H1 (cell line): ENCODE results near the gene KIAA1328. TPM values are rescaled to one million over a fixed set of nuclear protein-coding genes. Genes with fewer than 3 reads are reported as not detected.

Source experiments
- CTCF ChIA-PET: fragments of 300-600 bp; sonication (Branson Sonifier 250); formaldehyde crosslinking; loops from one replicate; lab custom pipeline; 2021; ENCODE audit not compliant: partially characterized antibody; lab: Charles Lee
- POLR2A ChIA-PET: fragments of 300-600 bp; sonication (Branson Sonifier 250); formaldehyde crosslinking; loops from one replicate; lab custom pipeline; 2021; ENCODE audit warnings: inconsistent platforms; ENCODE audit not compliant: partially characterized antibody; lab: Charles Lee
- DNase-seq, 2 experiments: peaks; one replicate each; pipeline versions ENCODE4 v3.0.0 to v3.0.0-alpha.2; 2010 to 2022; ENCODE audit warnings: low spot score in 2 of 2, low read depth in 1 of 2, mixed read lengths in 1 of 2
- FAIRE-seq: peaks from 2 replicates; lab custom pipeline; 2011; peaks lifted over from hg19 to GRCh38; lab: Jason Lieb, UNC
- H2AFZ ChIP-seq: 2 replicates; pipeline ENCODE4 v1.8.1; 2012; ENCODE audit warnings: low read length, inconsistent platforms
- H2AK5ac ChIP-seq: 2 replicates; pipeline ENCODE4 v1.6.1; 2013; ENCODE audit warnings: low read depth, low read length
- H2BK120ac ChIP-seq: replicated peaks from 2 replicates; pipeline ENCODE3; 2013; ENCODE audit warnings: low read depth, low read length, inconsistent platforms
- H2BK12ac ChIP-seq: 2 replicates; pipeline ENCODE4 v1.6.1; 2013; ENCODE audit warnings: low read depth, low read length
- H2BK15ac ChIP-seq: 2 replicates; pipeline ENCODE4 v1.6.1; 2013; ENCODE audit warnings: low read length
- H2BK20ac ChIP-seq: 2 replicates; pipeline ENCODE4 v1.6.1; 2013; ENCODE audit warnings: low read length
- H2BK5ac ChIP-seq: 2 replicates; pipeline ENCODE4 v1.6.1; 2013; ENCODE audit warnings: low read depth, low read length
- H3K14ac ChIP-seq: 2 replicates; pipeline ENCODE4 v1.6.1; 2013; ENCODE audit warnings: inconsistent platforms; ENCODE audit not compliant: insufficient read length
- H3K18ac ChIP-seq: 2 replicates; pipeline ENCODE4 v1.6.1; 2013; ENCODE audit warnings: low read length; ENCODE audit errors: extremely low read depth
- H3K23ac ChIP-seq: 2 replicates; pipeline ENCODE4 v1.6.1; 2013; ENCODE audit warnings: inconsistent platforms; ENCODE audit not compliant: insufficient read length
- H3K23me2 ChIP-seq: 2 replicates; pipeline ENCODE4 v1.6.1; 2013; ENCODE audit warnings: low read depth, low read length
- H3K27ac ChIP-seq: 2 replicates; pipeline ENCODE4 v1.6.1; 2011; ENCODE audit warnings: low read depth, low read length, inconsistent platforms
- H3K27me3 ChIP-seq, 4 experiments: replicated peaks in 1 of 4; 1 replicate in 1 of 4; 2 replicates in 3 of 4; pipeline versions ENCODE4 v1.6.1 to v1.8.1; 2011 to 2013; ENCODE audit warnings: low read length in 3 of 4, mild to moderate bottlenecking in 3 of 4, inconsistent platforms in 2 of 4, mixed read lengths in 2 of 4, moderate library complexity in 1 of 4; ENCODE audit not compliant: control insufficient read depth in 3 of 4, insufficient read depth in 3 of 4; ENCODE audit errors: extremely low read depth in 1 of 4
- H3K36me3 ChIP-seq, 4 experiments: 2 replicates each; pipeline versions ENCODE4 v1.6.1 to v1.8.1; 2011 to 2013; ENCODE audit warnings: mild to moderate bottlenecking in 4 of 4, low read length in 3 of 4, moderate library complexity in 2 of 4, control low read depth in 1 of 4, inconsistent platforms in 1 of 4; ENCODE audit not compliant: insufficient read depth in 4 of 4, control insufficient read depth in 2 of 4
- H3K4ac ChIP-seq: replicated peaks from 2 replicates; pipeline ENCODE3; 2013; ENCODE audit warnings: low read length, low read depth, mixed read lengths, inconsistent platforms; ENCODE audit not compliant: insufficient read length
- H3K4me1 ChIP-seq, 4 experiments: replicated peaks in 1 of 4; 1 replicate in 1 of 4; 2 replicates in 3 of 4; pipeline versions ENCODE4 v1.6.1 to v1.8.1; 2011 to 2013; ENCODE audit warnings: low read length in 3 of 4, inconsistent platforms in 2 of 4, mixed read lengths in 1 of 4; ENCODE audit not compliant: insufficient read depth in 4 of 4, control insufficient read depth in 3 of 4
- H3K4me2 ChIP-seq, 2 experiments: 2 replicates each; pipeline versions ENCODE4 v1.6.1 to v1.8.1; 2011 to 2013; ENCODE audit warnings: low read depth in 2 of 2, low read length in 2 of 2, control low read depth in 1 of 2, inconsistent platforms in 1 of 2, mild to moderate bottlenecking in 1 of 2; ENCODE audit not compliant: insufficient read depth in 1 of 2
- H3K4me3 ChIP-seq, 4 experiments: fragments of 200-600, 300-600 bp in 1 of 4; sonication (generic), shearing (Covaris generic), sonication (Bioruptor Twin) in 1 of 4; 2 replicates each; pipeline versions ENCODE4 v1.5.1 to v1.8.1; 2011 to 2016; ENCODE audit warnings: low read length in 4 of 4, low read depth in 3 of 4, control low read depth in 2 of 4, inconsistent platforms in 2 of 4, mild to moderate bottlenecking in 2 of 4, mixed read lengths in 1 of 4, moderate library complexity in 1 of 4; ENCODE audit not compliant: insufficient read depth in 2 of 4; ENCODE audit errors: extremely low read depth in 1 of 4
- H3K56ac ChIP-seq: replicated peaks from 2 replicates; pipeline ENCODE3; 2013; ENCODE audit warnings: low read depth, mild to moderate bottlenecking, mixed read lengths, low read length, inconsistent platforms; ENCODE audit not compliant: insufficient read length
- H3K79me1 ChIP-seq: 2 replicates; pipeline ENCODE4 v1.6.1; 2013; ENCODE audit warnings: low read depth, low read length, control low read depth
- H3K79me2 ChIP-seq, 2 experiments: 2 replicates each; pipeline versions ENCODE4 v1.6.1 to v1.8.1; 2012 to 2013; ENCODE audit warnings: low read length in 2 of 2, mild to moderate bottlenecking in 2 of 2, inconsistent platforms in 1 of 2; ENCODE audit not compliant: insufficient read depth in 2 of 2, control insufficient read depth in 1 of 2
- H3K9ac ChIP-seq, 4 experiments: replicated peaks in 1 of 4; 1 replicate in 1 of 4; 2 replicates in 3 of 4; pipeline versions ENCODE4 v1.6.1 to v1.8.1; 2011 to 2013; ENCODE audit warnings: low read depth in 3 of 4, low read length in 3 of 4, control low read depth in 2 of 4, mild to moderate bottlenecking in 2 of 4, moderate library complexity in 2 of 4, inconsistent platforms in 1 of 4; ENCODE audit errors: extremely low read depth in 1 of 4
- H3K9me3 ChIP-seq, 2 experiments: 2 replicates each; pipeline versions ENCODE4 v1.6.1 to v1.8.1; 2012 to 2013; ENCODE audit warnings: mild to moderate bottlenecking in 2 of 2, moderate library complexity in 2 of 2, control low read depth in 1 of 2, inconsistent platforms in 1 of 2, low read depth in 1 of 2, low read length in 1 of 2, mixed read lengths in 1 of 2; ENCODE audit not compliant: insufficient read depth in 2 of 2
- H4K20me1 ChIP-seq, 2 experiments: replicated peaks in 1 of 2; 2 replicates each; pipeline versions ENCODE3 to v1.8.1; 2011 to 2013; ENCODE audit warnings: inconsistent platforms in 2 of 2, low read length in 2 of 2, mild to moderate bottlenecking in 1 of 2; ENCODE audit not compliant: insufficient read depth in 2 of 2, control insufficient read depth in 1 of 2
- H4K5ac ChIP-seq: 2 replicates; pipeline ENCODE4 v1.6.1; 2013; ENCODE audit warnings: low read length, low read depth, mixed read lengths, inconsistent platforms; ENCODE audit not compliant: insufficient read length
- H4K8ac ChIP-seq: 2 replicates; pipeline ENCODE4 v1.8.0; 2013; ENCODE audit warnings: mild to moderate bottlenecking, moderate library complexity, low read length, inconsistent platforms; ENCODE audit not compliant: insufficient read depth; ENCODE audit errors: extremely low read depth
- H4K91ac ChIP-seq: replicated peaks from 2 replicates; pipeline ENCODE3; 2013; ENCODE audit warnings: low read length, mixed read lengths, inconsistent platforms; ENCODE audit not compliant: insufficient read length
- ASH2L ChIP-seq: fragments of 200-600, 300-600 bp; sonication (generic); IDR thresholded peaks from one replicate; pipeline ENCODE4 v1.7.1; 2017; ENCODE audit warnings: low read length
- CEBPB ChIP-seq: IDR thresholded peaks from 2 replicates; pipeline ENCODE4 v1.6.1; 2012; ENCODE audit warnings: low read depth, low read length
- CTCF ChIP-seq, 3 experiments: IDR thresholded peaks; 1 replicate in 2 of 3; 2 replicates in 1 of 3; pipeline versions ENCODE4 v1.5.1 to v1.6.1; 2011; ENCODE audit warnings: low read length in 3 of 3, mild to moderate bottlenecking in 3 of 3, inconsistent platforms in 2 of 3, low read depth in 1 of 3, moderate library complexity in 1 of 3; ENCODE audit not compliant: insufficient read depth in 1 of 3; ENCODE audit errors: control extremely low read depth in 1 of 3
- E2F6 ChIP-seq: IDR thresholded peaks from 2 replicates; pipeline ENCODE4 v1.6.1; 2012; ENCODE audit warnings: inconsistent platforms
- EP300 ChIP-seq, 2 experiments: IDR thresholded peaks; 1 replicate in 1 of 2; 2 replicates in 1 of 2; pipeline ENCODE4 v1.6.1; 2011 to 2012; ENCODE audit warnings: low read depth in 2 of 2, low read length in 2 of 2, mild to moderate bottlenecking in 2 of 2, borderline replicate concordance in 1 of 2, inconsistent platforms in 1 of 2, moderate library complexity in 1 of 2
- MAX ChIP-seq: IDR thresholded peaks from 2 replicates; pipeline ENCODE4 v1.6.1; 2012; ENCODE audit warnings: inconsistent platforms
- RAD21 ChIP-seq, 2 experiments: IDR thresholded peaks in 1 of 2; conservative IDR thresholded peaks in 1 of 2; 2 replicates each; pipeline ENCODE4 v1.6.1; 2011; ENCODE audit warnings: low read depth in 2 of 2, low read length in 2 of 2, improper control_type of control experiment in 1 of 2, inconsistent platforms in 1 of 2, mild to moderate bottlenecking in 1 of 2, moderate library complexity in 1 of 2
- RBBP5 ChIP-seq: IDR thresholded peaks from 2 replicates; pipeline ENCODE4 v1.7.1; 2012; ENCODE audit warnings: low read depth, mild to moderate bottlenecking, inconsistent platforms, low read length, moderate library complexity, borderline replicate concordance
- SIRT6 ChIP-seq: IDR thresholded peaks from one replicate; pipeline ENCODE4 v1.7.1; 2012; ENCODE audit warnings: low read length, inconsistent platforms
- ZNF274 ChIP-seq: IDR thresholded peaks from 2 replicates; pipeline ENCODE4 v1.7.0; 2012; ENCODE audit warnings: low read length, borderline replicate concordance; ENCODE audit errors: extremely low read depth
- WGBS, 2 experiments: shearing (Covaris generic) in 1 of 2; methylation state at CpG; one replicate each; pipeline versions ENCODE4 v1.1.6 to v1.1.7; 2013 to 2015; ENCODE audit warnings: low lambda C conversion rate in 2 of 2, mixed read lengths in 2 of 2, inconsistent platforms in 1 of 2, low coverage in 1 of 2, missing lambda C conversion rate in 1 of 2; ENCODE audit not compliant: insufficient replicate concordance in 2 of 2, insufficient coverage in 1 of 2, insufficient read length in 1 of 2; ENCODE audit errors: extremely low coverage in 1 of 2, missing lambda C conversion rate in 1 of 2; 5-methylcytosine and 5-hydroxymethylcytosine counted together
- polyA plus RNA-seq, 7 experiments: library from polyadenylated mRNA; depleted of rRNA in 3 of 7; stranded (reverse) in 5 of 7; unstranded in 2 of 7; fragments of >200 nt in 5 of 7; fragments of 200-250 nt in 2 of 7; gene quantifications; 1 replicate in 5 of 7; 2 replicates in 1 of 7; 4 replicates in 1 of 7; pipeline versions ENCODE4 v1.2.1 to v1.2.3, GENCODE V29; 2011 to 2013; ENCODE audit warnings: missing spikeins in 2 of 7, mixed read lengths in 2 of 7
- total RNA-seq: library from RNA; stranded (reverse); fragmentation: NEBNext Ultra II Directional; extraction: Animal tissue kit (Norgen Biotek cat#: 25700); gene quantifications from 2 replicates; pipeline ENCODE4 v1.2.1, GENCODE V29; 2021

The KIAA1328 gene
- total and polyA plus RNA-seq, 2 of the 8 experiments (the other 6 are each of a cell fraction or from before 2014, with no cell fraction given) = 2.6 to 5.7 TPM

- Histone ChIP-seq H4K8ac (no peak overlapping the region), H2BK15ac (no peak overlapping the region), H3K56ac (no peak overlapping the region), H4K20me1 (no peaks in the 10 kb centered on the region), H2AK5ac (no peak overlapping the region), H3K79me1 (no peaks in the 10 kb centered on the region), H3K36me3 (no peaks in the 10 kb centered on the region), H3K4me1 (peaks cover 0 to 2% (median 0%) of the 10 kb centered on the region in 4 experiments; a peak in 2 of 7 replicates), H3K9ac (no peak overlapping the region), H3K27me3 (no peaks in the 10 kb centered on the region), H2AFZ (no peak overlapping the region), H3K18ac (no peak overlapping the region), H3K4me2 (no peak overlapping the region), H3K79me2 (no peaks in the 10 kb centered on the region), H2BK20ac (no peak overlapping the region), H3K14ac (no peak overlapping the region), H4K5ac (no peak overlapping the region), H3K9me3 (no peaks in the 10 kb centered on the region), H3K4me3 (no peak overlapping the region), H2BK120ac (no peak overlapping the region), H3K23ac (no peak overlapping the region), H3K4ac (no peak overlapping the region), H2BK12ac (no peak overlapping the region), H2BK5ac (no peak overlapping the region), H3K27ac (no peak overlapping the region), H3K23me2 (no peaks in the 10 kb centered on the region), H4K91ac (no peak overlapping the region)
- POLR2A ChIA-PET = no interaction called here
- 87% methylated on average over 4 of the region's 4 CpGs; no CpG with 5 or more reads in 1 of the 2 experiments for WGBS, 2 experiments
- DNase-seq = no peak
- CTCF ChIA-PET = interaction anchor here (0.6 kb wide), 1 partner anchor 17 kb away, joined by 3 read pairs; no protein-coding TSS in a partner anchor
- no peak for FAIRE-seq
- TF ChIP-seq RAD21 (IDR thresholded peaks at IDR 0.05 in 1 of 2, conservative IDR thresholded peaks at IDR 0.05 in 1 of 2; ENCODE audit: low read depth in 2 of 2, low read length in 2 of 2) (no peak), CEBPB (no peak), SIRT6 (no peak), MAX (no peak), E2F6 (no peak), RBBP5 (no peak), EP300 (IDR thresholded peaks at IDR 0.05; ENCODE audit: borderline replicate concordance in 1 of 2, low read depth in 2 of 2, low read length in 2 of 2) (no peak), ZNF274 (no peak), ASH2L (no peak), CTCF (IDR thresholded peaks at IDR 0.05; ENCODE audit: control extremely low read depth in 1 of 3, insufficient read depth in 1 of 3, low read depth in 1 of 3, low read length in 3 of 3) (no peak)
Observed at GRCh38 chr18:37135177-37135576, 306.2 kb downstream of the KIAA1328 start.
